Measurements from ENCODE around the gene HAPSTR1.
"Not testable (repeated sequence)": the region's sequence is repeated elsewhere in the genome, so short reads cannot be mapped to it uniquely, and the experiment has no call there.

The HAPSTR1 gene, protein sequence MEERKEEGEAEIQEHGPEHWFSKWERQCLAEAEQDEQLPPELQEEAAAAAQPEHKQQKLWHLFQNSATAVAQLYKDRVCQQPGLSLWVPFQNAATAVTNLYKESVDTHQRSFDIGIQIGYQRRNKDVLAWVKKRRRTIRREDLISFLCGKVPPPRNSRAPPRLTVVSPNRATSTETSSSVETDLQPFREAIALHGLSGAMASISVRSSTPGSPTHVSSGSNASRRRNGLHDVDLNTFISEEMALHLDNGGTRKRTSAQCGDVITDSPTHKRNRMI

GRCh38 chr16:9090960-9091866 lies at the start of gene HAPSTR1:
HAPSTR1 (plus strand) TSS chr16:9091644; CDS start chr16:9092045, 401 bp downstream.
- DNase-seq (ENCODE audit: low read depth), result peak; percentile 94

DNA sequence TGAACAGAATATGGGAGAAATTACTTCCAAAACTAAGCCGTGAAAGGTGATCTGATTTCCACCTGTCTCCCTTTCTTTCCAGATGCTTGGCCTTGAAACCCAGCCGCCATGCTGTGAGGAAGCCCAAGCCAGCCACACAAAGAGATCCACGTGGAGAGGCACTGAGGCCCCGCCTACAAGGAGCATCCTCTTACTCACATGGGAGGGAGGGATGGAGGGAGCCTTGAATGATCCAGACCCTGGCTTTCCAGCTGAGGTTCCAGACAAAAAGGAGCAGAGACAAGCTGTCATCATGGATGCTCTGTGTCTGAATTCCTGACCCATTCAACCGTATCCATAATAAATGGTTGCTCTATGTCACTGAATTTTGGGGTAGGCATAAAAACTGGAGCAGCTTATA lies 48.9 kb upstream of the HAPSTR1 start:
- no peak for DNase-seq (ENCODE audit: low read depth)

GRCh38 chr16:9042964-9043680 lies 48.3 kb upstream of the HAPSTR1 start:
- DNase-seq (ENCODE audit: low read depth), result no peak

GRCh38 chr16:9045562-9045961 lies 45.9 kb upstream of the HAPSTR1 start:
- not testable (repeated sequence) for DNase-seq (ENCODE audit: low read depth)

- no peak for DNase-seq (ENCODE audit: low read depth)
Observed at GRCh38 chr16:9046667-9047055, 44.8 kb upstream of the HAPSTR1 start.

- peak; percentile 10 for DNase-seq (ENCODE audit: low read depth)
Observed at GRCh38 chr16:9047689-9048301, 43.6 kb upstream of the HAPSTR1 start.

DNA sequence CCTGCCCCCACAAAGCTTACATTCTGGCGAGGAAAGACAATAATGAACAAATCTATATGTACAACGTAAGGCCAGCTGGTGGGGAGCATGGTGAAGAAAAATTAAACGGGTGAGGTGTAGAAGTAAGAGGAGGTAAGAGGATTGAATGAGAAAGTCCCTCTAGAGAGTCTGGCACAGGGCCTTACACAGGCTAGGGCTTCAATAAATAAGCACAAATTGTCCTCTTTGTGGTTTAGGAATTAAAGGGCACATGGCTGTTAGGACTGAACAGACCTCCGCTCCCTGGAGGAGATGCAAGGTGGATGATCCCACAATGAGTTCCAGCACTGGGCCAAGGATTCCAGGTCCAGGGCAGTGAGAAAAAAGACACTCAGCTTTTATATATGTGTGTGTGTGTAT lies 43.1 kb upstream of the HAPSTR1 start:
- no peak for DNase-seq (ENCODE audit: low read depth)

- no peak for DNase-seq (ENCODE audit: low read depth)
Observed at GRCh38 chr16:9049241-9049640, 42.2 kb upstream of the HAPSTR1 start.

DNA sequence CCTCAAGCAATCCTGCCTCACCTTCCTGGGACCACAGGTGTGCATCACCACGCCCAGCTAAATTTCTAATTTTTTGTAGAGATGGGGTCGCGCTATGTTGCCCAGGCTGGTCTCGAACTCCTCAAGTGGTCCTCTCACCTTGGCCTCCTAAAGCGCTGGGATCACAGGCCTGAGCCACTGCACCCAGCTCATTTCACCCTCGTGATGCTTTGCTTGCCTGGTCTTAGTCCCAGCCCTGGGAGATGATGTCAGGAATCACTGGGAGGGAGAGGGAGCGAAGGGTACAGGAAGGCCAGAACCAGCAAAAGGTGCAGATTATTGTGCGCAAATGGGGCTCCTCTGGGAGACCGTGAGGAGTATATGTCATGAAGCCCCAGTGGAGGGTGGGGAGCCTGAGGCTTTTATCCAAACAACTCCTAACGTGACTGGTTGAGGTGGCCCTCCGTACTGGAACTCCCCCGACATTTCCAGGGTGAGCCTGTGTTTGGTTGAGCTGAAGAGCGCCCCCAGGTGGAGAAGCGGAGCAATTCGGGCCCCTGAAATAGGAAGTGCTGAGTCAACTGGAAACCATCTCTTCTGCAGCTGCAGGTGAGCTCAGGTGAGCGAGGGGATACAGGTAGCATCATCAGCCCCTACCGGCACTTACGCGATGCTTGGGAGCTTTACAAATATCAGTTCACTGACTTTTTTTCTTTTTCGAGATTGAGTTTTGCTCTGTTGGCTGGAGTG lies 41.2 kb upstream of the HAPSTR1 start:
- no peak for DNase-seq (ENCODE audit: low read depth)

GRCh38 chr16:9053006-9053601 lies 38.3 kb upstream of the HAPSTR1 start:
- DNase-seq (ENCODE audit: low read depth), result no peak

DNA sequence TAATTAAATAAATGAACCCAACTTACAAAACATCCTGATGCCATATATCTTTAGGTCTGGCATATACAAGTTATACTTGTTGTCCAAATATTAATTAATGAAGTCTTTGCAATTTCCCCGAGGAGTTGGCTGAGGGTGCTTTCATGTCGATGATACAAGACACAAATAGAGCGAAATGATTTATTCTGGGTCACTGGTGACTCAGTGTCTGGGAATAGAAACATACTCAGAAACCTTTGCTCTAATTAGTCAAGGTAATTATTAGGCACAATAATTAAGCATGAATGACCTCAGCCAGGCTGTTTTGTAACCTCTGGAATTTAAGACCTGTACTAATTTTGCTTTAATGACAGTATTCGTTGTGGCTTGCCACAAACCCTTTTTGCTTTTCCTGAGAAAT lies 37.0 kb upstream of the HAPSTR1 start:
- no peak for DNase-seq (ENCODE audit: low read depth)

DNA sequence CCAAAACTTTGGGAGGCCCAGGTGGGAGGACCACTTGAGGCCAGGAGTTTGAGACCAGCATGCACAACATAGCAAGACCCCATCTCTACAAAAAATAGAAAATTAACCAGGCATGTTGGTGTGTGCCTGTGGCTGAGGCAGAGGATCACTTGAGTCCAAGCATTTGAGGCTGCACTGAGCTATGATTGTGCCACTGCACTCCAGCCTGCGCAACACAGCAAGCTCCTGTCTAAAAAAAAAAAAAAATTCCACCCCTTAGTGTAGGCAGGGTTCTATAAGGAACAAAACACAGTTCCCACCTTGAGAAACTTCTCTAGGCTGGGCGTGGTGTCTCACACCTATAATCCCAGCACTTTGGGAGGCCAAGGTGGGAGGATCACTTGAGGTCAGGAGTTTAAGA lies 36.3 kb upstream of the HAPSTR1 start:
- DNase-seq (ENCODE audit: low read depth), result no peak

- DNase-seq (ENCODE audit: low read depth), result no peak
Observed at GRCh38 chr16:9055661-9056060, 35.8 kb upstream of the HAPSTR1 start.

DNA sequence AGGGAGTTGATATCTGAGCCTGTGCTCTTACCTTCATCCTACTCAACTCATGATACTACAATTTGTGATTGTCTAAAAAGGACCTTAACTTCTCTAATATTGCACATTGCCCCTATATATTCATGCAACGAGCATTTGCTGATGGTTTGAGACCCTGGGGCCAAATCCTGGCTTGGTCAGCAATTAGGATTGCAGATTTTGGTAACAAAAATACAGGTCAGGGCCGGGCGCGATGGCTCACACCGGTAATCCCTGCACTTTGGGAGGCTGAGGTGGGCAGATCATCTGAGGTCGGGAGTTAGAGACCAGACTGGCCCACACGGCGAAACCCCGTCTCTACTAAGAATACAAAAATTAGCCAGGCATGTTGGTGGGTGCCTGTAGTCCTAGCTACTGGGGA lies 35.4 kb upstream of the HAPSTR1 start:
- DNase-seq (ENCODE audit: low read depth), result no peak

GRCh38 chr16:9058211-9058610 lies 33.2 kb upstream of the HAPSTR1 start:
- no peak for DNase-seq (ENCODE audit: low read depth)

DNA sequence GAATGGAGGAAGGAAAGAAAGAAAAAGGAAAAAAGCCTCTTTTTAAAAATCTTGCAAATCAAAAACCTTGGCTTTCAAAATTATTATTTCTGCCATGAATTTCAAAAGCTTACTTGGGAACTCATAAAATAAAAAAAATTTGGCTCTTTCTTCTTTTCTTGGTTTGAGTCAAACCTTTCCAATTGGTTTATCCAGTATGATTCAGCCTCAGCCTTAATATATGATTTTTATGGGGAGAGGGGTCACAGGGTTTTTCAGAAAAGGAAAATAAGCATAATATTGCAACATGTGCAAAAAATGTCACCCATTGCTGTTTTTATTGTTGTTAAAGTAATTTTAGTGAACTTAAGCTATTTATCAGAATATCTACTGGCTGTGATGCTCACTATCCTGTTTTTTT lies 31.2 kb upstream of the HAPSTR1 start:
- no peak for DNase-seq (ENCODE audit: low read depth)

DNA sequence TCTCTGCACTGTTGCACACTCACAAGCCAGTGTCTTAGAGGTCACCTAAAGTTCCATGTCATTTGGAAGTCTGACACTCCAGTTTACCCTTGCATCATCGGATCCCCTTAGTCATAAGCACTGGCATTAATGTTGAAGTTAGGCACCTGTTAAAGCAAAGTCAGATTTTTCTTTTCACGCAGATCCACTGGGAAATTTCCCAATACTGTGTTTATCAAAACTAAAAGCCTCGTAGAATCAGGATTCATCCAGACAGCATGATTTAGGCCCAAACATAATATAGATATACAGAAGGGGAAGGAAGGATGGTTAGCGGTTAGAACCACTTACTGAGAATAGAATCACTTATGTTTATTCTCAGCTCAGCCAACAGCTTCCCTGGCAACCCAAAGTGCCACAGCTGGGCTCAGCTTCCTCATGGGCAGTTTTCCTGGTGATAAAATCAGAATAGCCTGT lies 30.1 kb upstream of the HAPSTR1 start:
- DNase-seq (ENCODE audit: low read depth), result no peak

GRCh38 chr16:9062301-9062700 lies 29.1 kb upstream of the HAPSTR1 start:
- no peak for DNase-seq (ENCODE audit: low read depth)

GRCh38 chr16:9065077-9065476 lies 26.4 kb upstream of the HAPSTR1 start:
- no peak for DNase-seq (ENCODE audit: low read depth)

DNA sequence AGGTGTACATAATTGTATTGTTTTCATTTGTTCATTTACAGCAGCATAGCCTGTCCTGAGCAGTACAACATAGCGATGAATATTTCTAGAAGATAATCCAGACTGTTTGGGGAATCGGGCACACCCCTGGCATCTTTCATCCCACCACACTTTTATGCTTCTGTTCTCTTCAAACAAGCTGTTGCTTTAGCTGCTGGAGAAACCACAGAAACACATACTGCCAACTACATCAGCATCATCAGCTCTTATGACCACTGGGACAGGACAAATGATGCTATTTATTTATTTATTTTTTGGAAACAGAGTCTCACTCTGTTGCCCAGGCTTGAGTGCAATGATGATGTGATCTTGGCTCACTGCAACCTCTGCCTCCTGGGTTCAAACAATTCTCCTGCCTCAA lies 22.6 kb upstream of the HAPSTR1 start:
- DNase-seq (ENCODE audit: low read depth), result no peak

- no peak for DNase-seq (ENCODE audit: low read depth)
Observed at GRCh38 chr16:9070254-9070653, 21.2 kb upstream of the HAPSTR1 start.
